HG03558 (cell line): ENCODE data around the gene OCIAD1.
A peak's percentile ranks its signal among the peaks of the same experiment; 100 is the strongest.
"Not testable (repeated sequence)": the region's sequence is repeated elsewhere in the genome, so short reads cannot be mapped to it uniquely, and the experiment has no call there.

ENCODE experiments used
- ATAC-seq: cut with Tn5 transposase; IDR thresholded peaks from one replicate; pipeline ENCODE4 v1.9.1; 2021; ENCODE audit warnings: moderate number of reproducible peaks; ENCODE audit not compliant: unreplicated experiment; ENCODE audit errors: extremely low read depth

The OCIAD1 gene

GRCh38 chr4:48879561-48880442 is 48.9 kb downstream of the OCIAD1 start:
- ATAC-seq = no peak

- ATAC-seq = not testable (repeated sequence)
These were observed 50.8 kb downstream of the OCIAD1 start for GRCh38 chr4:48881646-48882045.

- ATAC-seq = not testable (repeated sequence)
These were observed 58.9 kb downstream of the OCIAD1 start for GRCh38 chr4:48889750-48890149.

GRCh38 chr4:48891028-48891619 is 60.2 kb downstream of the OCIAD1 start:
- ATAC-seq = no peak

GRCh38 chr4:48896845-48897244 is 66.0 kb downstream of the OCIAD1 start:
- no peak for ATAC-seq

GRCh38 chr4:48898733-48899431 is 68.0 kb downstream of the OCIAD1 start:
- ATAC-seq = no peak

- no peak for ATAC-seq
These were observed 68.5 kb downstream of the OCIAD1 start for GRCh38 chr4:48899432-48899749.

GRCh38 chr4:48899950-48900349 is 69.1 kb downstream of the OCIAD1 start:
- ATAC-seq = no peak

- no peak for ATAC-seq
These were observed 70.3 kb downstream of the OCIAD1 start for GRCh38 chr4:48901196-48901595.

GRCh38 chr4:48902266-48902665 is 71.4 kb downstream of the OCIAD1 start:
- ATAC-seq = no peak

- ATAC-seq = no peak
These were observed 73.2 kb downstream of the OCIAD1 start for GRCh38 chr4:48904101-48904500.

GRCh38 chr4:48904541-48905142 is 73.8 kb downstream of the OCIAD1 start:
- no peak for ATAC-seq

- ATAC-seq = no peak
These were observed 74.6 kb downstream of the OCIAD1 start for GRCh38 chr4:48905363-48906015.

- peak; percentile 84 for ATAC-seq
These were observed 75.6 kb downstream of the OCIAD1 start, which contains the start of gene OCIAD2 for GRCh38 chr4:48906206-48907173. OCIAD2 (minus strand) TSS chr4:48906774; CDS start chr4:48904549, 2,225 bp downstream.

GRCh38 chr4:48907706-48908477 is 77.0 kb downstream of the OCIAD1 start:
- no peak for ATAC-seq

GRCh38 chr4:48908687-48909086 is 77.8 kb downstream of the OCIAD1 start:
- no peak for ATAC-seq

- no peak for ATAC-seq
These were observed 78.8 kb downstream of the OCIAD1 start for GRCh38 chr4:48909697-48910096.

GRCh38 chr4:48910511-48910910 is 79.6 kb downstream of the OCIAD1 start:
- ATAC-seq = no peak
